Measurements from ENCODE around the gene VKORC1L1. TPM values are rescaled to one million over a fixed set of nuclear protein-coding genes. Genes with fewer than 3 reads are reported as not detected.

VKORC1L1 gene
- total RNA-seq, 1 donor from 2014 or later = 30.7 TPM

Other genes starting within 250 kb of the VKORC1L1 start
- gene GUSB, start 109.1 kb downstream of the VKORC1L1 start, total RNA-seq = 13.5 and 26.7 TPM in 2 replicates
- 45.8 and 147 TPM in 2 replicates for gene ASL, start 202.7 kb downstream of the VKORC1L1 start, total RNA-seq
- 39.5 and 64.1 TPM in 2 replicates for gene CRCP, start 241.8 kb downstream of the VKORC1L1 start, total RNA-seq